Bronchial epithelial cell (primary cell): ENCODE data around the gene HSPA1B. TPM values are rescaled to one million over a fixed set of nuclear protein-coding genes. Genes with fewer than 3 reads are reported as not detected.

Source experiments
- DNase-seq: peaks from one replicate; pipeline ENCODE4 v3.0.0-alpha.2; 2010; ENCODE audit warnings: low read depth
- FAIRE-seq: peaks from 2 replicates; lab custom pipeline; 2011; peaks lifted over from hg19 to GRCh38; lab: Jason Lieb, UNC
- H3K27me3 ChIP-seq: 2 replicates; pipeline ENCODE4 v1.5.1; 2011; ENCODE audit warnings: low read length; ENCODE audit not compliant: control insufficient read depth, insufficient read depth
- H3K36me3 ChIP-seq: 2 replicates; pipeline ENCODE4 v1.5.1; 2011; ENCODE audit warnings: low read length; ENCODE audit not compliant: control insufficient read depth, insufficient read depth
- H3K4me3 ChIP-seq: 2 replicates; pipeline ENCODE4 v1.5.1; 2011; ENCODE audit warnings: mild to moderate bottlenecking, low read depth, low read length, control low read depth
- CTCF ChIP-seq: IDR thresholded peaks from 2 replicates; pipeline ENCODE4 v1.5.1; 2011; ENCODE audit warnings: mild to moderate bottlenecking, moderate library complexity, low read length, control low read depth, inconsistent platforms; ENCODE audit not compliant: insufficient read depth, severe bottlenecking
- total RNA-seq: library from RNA; depleted of rRNA; stranded (reverse); fragments of >200 nt; gene quantifications from 2 replicates; pipeline ENCODE4 v1.2.1, GENCODE V29; 2014

HSPA1B gene
- total RNA-seq, 1 donor from 2014 or later = 118 TPM

GRCh38 chr6:31826793-31827285 is 699 bp upstream of the HSPA1B start:
- FAIRE-seq (no peak), DNase-seq (no peak)
- no peak for TF ChIP-seq CTCF
- no peaks in the 10 kb centered on the region for H3K36me3 ChIP-seq
- peak overlapping the region; percentile 34 for H3K4me3 ChIP-seq
- no peaks in the 10 kb centered on the region for H3K27me3 ChIP-seq

- Histone ChIP-seq H3K36me3 (no peaks in the 10 kb centered on the region), H3K27me3 (no peaks in the 10 kb centered on the region), H3K4me3 (peak overlapping the region; percentile 86)
- TF ChIP-seq CTCF = peak; percentile 10
- no peak for FAIRE-seq
- DNase-seq = peak; percentile 65
These were observed 2.2 kb downstream of the HSPA1B start for GRCh38 chr6:31829633-31830283.

- DNase-seq (no peak), FAIRE-seq (no peak)
- TF ChIP-seq CTCF = no peak
These were observed 3.4 kb downstream of the HSPA1B start for GRCh38 chr6:31830886-31831335.

GRCh38 chr6:31831350-31832215 is 4.0 kb downstream of the HSPA1B start:
- no peak for TF ChIP-seq CTCF
- Histone ChIP-seq H3K36me3 (peaks cover 3% of the 10 kb centered on the region), H3K4me3 (no peak overlapping the region), H3K27me3 (no peaks in the 10 kb centered on the region)
- DNase-seq (no peak), FAIRE-seq (no peak)

More at GRCh38 chr6:31830886-31831335, 3.4 kb downstream of the HSPA1B start:
- Histone ChIP-seq H3K27me3 (no peaks in the 10 kb centered on the region), H3K4me3 (peak overlapping the region; percentile 86), H3K36me3 (no peaks in the 10 kb centered on the region)

- no peak for TF ChIP-seq CTCF
- Histone ChIP-seq H3K4me3 (peak overlapping the region; percentile 91), H3K36me3 (peaks cover 14% of the 10 kb centered on the region), H3K27me3 (no peaks in the 10 kb centered on the region)
- DNase-seq (peak; percentile 71), FAIRE-seq (no peak)
These were observed 7.1 kb downstream of the HSPA1B start for GRCh38 chr6:31834367-31835250.
